Measurements from ENCODE around the gene PTPRZ1.

PTPRZ1 gene

DNA sequence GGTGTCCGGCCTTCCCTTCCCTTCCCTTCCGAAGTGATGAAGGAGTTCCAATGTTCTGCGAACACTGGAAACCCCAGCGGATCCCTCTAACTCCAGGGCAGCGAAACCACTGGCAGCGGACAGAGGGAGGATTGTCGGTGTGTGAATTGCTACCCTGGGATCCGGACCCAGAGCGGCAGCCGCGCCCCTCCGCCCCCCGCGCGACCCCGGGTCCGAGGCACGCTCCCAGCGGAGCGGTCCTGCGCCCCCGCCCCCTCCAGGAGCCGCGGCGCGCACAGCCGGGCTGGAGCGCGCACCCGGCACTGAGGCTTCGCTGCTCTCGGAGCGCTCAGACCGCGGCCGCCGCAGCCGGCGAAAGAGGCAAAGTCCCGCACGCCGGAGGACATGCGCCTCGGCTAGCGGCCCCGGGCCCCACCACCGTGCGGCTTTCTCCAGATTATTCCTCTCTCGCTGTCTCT lies at the start of gene PTPRZ1:
PTPRZ1 (plus strand) TSS at position 331 of the 458 bp plus-strand sequence. CDS start 339 bp downstream, outside the sequence.
- in situ Hi-C loops (cut with HindIII; ENCODE audit: low sequenced_read_pairs), result no loop called here

DNA sequence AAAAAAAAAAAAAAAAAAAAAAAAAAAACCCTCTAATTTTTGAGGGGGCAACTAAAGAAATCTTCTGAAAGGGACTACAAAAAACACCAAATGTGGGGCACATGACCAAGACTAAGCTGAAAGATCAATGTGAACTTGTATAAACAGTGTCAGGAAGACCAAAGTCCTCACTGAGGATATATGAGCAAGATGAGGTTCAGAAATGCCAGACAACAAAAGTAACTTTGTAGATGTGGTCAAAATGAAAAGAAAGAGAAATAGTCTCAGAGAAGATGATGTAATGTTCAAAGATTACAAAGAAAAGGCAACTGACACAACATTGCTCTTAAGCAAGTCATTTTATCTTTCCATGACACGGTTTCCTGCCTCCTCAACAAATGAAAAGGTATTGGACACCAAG lies 48.7 kb upstream of the PTPRZ1 start:
- in situ Hi-C loops (cut with HindIII; ENCODE audit: low sequenced_read_pairs), result no loop called here

DNA sequence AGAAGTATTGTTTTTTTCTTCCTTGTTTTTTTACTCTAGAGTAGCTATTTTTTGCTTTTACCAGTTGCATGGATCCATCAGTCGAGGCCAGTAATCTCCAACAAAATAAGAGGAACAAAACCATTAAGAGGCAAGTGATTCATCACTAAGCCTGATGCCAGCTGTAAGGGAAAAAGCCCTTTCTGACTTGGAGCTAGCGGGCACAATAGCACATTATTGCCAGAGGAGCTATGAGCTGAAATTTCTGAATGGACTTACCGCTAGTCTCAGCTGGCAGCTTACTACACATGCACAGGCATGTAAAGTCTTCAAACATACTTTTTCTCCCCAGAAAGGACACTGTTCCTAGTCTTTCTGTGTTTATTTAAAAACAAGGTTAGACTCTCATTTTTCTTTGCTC lies 41.6 kb upstream of the PTPRZ1 start:
- in situ Hi-C loops (cut with HindIII; ENCODE audit: low sequenced_read_pairs), result no loop called here

DNA sequence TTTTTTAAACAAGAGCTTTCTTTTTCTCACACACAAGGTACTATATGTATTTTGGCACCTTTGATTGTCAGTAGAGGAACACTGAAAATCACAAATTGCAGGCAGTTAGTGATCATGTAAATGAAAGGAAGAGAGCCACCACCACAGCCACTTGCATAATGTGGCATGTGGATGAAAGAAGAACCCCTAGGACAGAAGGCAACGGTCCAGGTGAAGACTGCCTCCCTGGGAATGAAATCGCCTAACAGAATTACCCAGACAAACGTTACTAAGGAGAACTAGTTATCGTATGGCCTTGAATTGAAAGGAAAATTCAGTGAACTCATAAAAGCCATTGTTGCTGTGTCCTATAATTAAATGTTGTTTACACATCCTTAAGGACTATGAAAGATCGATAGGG lies 41.2 kb upstream of the PTPRZ1 start:
- in situ Hi-C loops (cut with HindIII; ENCODE audit: low sequenced_read_pairs), result no loop called here

DNA sequence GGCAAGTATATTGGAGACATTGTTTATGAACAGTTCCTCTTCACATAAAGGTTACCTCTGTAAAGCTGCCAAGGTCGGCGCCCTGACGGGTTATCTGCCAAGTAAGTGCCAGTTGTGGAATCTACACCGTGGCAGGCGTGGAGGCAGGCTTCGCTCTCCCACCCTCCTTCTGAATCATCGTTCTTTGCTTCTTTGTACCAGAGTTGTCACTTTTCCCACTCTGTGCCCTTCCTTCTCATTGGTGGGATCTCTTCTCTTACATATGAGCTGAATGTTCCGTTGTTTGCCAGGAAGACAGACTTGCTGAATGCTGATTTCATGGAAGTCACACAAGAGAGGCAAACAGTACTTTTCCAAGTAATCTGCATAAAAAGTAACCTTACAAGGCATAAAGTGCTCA lies 40.6 kb upstream of the PTPRZ1 start:
- in situ Hi-C loops (cut with HindIII; ENCODE audit: low sequenced_read_pairs), result no loop called here

DNA sequence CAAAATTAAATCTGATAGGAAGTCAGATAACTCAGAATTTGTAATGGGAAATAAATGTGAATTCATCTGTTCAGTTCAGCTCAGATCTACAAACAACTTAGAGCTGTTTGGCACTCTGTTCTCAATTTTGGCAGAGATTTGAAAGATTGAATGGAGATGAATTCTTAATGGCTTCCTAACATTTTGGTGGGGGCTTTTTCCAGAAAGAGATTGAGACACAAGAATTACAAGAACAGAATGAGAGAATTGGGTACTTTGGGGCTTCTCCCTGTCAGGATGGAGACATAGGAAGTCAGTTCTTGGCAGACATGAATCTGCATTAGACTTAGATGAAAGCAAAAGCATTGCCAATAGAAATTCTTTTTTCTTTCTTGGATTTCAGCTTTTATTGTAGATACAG lies 39.0 kb upstream of the PTPRZ1 start:
- in situ Hi-C loops (cut with HindIII; ENCODE audit: low sequenced_read_pairs), result no loop called here

DNA sequence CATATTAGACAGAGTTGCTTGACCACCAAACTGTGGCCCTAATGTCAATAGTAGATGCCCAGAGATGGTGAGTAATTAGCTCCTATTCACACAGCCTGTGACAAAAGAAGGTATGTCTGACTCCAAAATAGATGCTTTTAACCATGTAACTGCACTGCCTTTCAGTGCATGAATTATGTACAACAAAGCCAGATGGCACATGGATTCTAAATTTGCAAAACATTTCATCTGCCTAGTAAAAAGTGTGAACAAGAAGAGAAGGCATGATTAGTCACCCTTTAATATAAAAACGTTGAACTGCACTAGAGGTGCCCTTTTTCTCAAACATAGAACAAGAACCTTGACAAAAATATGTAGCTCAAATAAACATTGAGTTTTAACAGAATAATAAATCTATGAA lies 35.5 kb upstream of the PTPRZ1 start:
- in situ Hi-C loops (cut with HindIII; ENCODE audit: low sequenced_read_pairs), result no loop called here

DNA sequence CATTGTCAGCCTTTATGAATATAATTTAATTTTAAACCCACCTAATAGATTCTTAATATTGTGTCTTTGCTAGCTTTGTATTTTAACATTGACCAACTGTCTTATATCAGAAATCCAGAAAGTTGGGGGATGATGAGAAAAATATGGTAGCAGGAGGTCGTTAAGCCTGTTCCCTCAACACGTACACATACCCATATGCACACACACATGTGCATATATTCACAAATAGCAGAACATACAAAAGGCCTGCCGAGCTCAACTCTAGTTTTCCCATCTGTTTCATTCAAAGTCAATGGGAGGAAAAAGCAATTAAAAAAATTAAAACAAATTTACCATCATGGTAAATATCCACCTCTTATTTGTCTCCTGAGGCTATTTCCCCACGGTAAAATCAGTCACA lies 25.9 kb upstream of the PTPRZ1 start:
- in situ Hi-C loops (cut with HindIII; ENCODE audit: low sequenced_read_pairs), result no loop called here

DNA sequence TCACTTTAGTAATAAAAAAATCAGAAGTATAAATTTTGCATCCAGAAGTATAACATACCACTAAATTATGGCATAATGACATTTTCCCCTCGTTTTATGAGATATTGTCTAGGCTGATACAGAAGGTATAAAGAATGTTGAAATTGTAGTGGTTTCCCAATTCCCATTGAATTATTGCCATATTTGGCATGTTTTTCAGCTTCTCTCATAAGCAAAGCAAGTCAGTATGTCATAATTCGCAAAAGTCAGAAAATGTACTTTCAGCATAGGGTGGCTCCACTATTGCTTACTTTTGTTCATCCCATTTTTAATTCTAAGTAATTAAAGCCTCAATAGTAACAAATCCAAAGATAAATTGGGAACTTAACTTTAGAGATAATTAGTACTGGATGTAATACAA lies 19.7 kb upstream of the PTPRZ1 start:
- in situ Hi-C loops (cut with HindIII; ENCODE audit: low sequenced_read_pairs), result no loop called here

DNA sequence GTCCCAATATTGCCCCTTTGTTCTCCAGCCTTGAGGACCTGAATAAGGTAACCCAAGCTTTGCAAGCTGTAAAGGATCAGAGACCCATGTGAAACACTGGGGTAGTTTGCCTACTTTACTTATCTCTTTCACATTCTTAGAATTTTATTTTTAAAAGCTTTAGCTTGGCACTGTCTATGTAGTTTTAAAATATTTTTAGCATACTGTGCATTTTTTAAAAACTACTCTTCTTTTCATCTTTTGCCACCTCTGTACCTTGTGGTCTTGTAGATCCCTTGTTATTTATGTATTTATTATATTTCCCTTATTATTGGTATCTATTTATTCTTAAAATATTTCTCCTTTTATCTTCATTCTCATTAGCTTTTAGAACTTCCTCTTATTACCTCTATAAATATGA lies 12.0 kb upstream of the PTPRZ1 start:
- in situ Hi-C loops (cut with HindIII; ENCODE audit: low sequenced_read_pairs), result no loop called here

DNA sequence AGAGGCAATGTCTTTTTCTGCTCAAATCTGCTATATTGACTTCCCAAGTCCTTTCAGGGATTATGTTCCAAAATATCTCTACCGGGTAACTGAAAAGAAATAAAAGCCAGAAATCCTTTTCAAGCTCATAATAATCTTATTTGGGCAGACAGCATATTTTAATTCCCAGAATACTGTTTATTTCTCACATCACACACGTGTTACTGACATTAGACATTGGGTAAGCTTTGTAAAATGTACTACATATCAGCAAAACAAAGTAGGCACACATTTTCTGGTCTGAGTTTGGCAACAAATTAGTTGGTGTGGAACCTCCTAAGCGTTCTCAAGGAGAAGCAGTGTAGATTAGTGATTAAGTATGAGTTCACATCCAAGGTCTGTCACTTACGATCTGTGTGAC lies 10.4 kb upstream of the PTPRZ1 start:
- in situ Hi-C loops (cut with HindIII; ENCODE audit: low sequenced_read_pairs), result no loop called here

DNA sequence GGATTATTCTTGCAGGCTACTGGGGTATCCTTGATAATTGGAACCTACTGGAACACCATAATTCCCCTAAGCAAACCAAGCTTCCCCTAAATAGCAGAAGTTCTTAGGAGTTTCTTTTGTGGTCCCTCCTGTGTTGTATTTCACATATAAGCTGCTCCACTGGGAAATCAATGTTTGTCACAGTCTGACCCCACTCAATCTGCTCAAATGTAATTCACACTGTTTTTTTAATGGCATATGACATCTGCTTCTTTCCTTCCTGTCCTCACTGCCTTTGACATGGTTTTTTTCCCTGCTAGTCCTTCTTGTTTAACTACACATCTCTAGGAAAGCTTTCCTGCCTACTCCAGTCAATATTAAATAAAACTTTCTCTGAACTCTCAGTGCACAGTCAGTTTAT lies 1.8 kb upstream of the PTPRZ1 start:
- in situ Hi-C loops (cut with HindIII; ENCODE audit: low sequenced_read_pairs), result no loop called here

DNA sequence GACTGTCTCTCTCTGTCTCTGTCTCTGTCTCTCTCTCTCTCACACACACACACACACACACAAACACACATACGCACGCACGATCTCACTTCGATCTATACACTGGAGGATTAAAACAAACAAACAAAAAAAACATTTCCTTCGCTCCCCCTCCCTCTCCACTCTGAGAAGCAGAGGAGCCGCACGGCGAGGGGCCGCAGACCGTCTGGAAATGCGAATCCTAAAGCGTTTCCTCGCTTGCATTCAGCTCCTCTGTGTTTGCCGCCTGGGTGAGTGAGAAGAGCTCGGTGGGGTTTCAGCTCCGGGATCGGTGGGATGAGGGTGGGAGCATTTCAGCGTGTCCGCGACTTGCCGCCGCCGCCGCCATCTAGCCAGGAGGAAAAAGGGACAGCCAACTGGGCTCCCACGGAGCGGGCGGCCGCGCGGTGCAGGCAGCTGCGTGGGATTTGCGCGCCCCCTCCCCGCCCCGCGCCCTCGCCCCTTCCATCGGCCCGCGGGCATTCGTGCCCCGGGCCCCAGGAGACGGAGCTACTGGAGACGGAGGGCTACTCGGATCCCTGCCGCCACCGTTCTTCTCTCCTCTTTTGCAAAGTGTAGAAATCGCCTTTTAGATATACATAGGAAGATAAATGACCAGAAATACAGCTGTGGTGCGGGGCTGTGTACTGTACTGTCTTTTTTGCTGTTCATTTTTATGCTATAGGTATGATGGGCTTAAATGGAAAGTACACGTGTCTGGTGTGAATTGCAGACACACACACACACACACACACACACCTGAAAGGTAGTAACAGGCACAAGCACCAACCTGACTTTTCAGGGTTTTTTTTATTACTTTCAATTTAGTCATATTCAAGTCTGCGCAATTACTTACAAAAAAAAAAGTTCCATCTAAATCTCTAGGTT lies 581 bp downstream of the PTPRZ1 start:
- in situ Hi-C loops (cut with HindIII; ENCODE audit: low sequenced_read_pairs), result no loop called here

DNA sequence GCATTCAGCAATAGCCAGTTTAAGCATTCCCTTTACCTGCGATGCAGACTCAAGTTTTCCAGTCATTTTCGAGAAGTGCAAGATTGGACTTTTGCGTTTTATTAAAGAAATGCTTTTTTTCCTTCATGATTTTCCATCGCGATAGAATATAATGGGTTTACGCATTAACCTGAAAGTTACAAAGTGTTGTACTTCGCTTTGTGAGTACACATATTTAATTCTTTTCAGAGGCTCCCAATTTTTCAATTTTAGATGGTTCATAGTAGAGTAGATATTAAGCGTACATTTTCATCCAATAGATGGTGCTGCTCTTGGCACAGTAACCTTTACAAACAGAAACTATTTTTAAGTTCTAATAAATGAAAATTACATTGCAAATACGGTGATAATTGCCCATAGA lies 1.3 kb downstream of the PTPRZ1 start:
- in situ Hi-C loops (cut with HindIII; ENCODE audit: low sequenced_read_pairs), result no loop called here

DNA sequence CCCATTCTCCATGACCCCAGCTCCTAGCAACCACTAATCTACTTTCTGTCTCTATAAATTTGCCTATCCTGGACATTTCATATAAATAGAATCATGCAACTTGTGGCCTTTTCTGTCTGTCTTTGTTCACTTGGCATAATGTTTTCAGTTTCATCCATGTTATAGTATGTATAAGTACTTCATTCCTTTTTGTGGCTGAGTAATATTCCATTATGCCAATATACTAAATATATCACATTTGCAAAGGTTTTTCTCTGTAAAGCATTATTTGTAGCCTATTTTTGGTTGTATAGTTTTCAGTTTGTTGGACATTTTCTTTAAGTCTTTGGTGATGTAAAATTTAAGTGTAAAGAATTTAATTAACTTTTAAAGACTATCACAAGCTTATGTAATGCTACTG lies 2.2 kb downstream of the PTPRZ1 start:
- in situ Hi-C loops (cut with HindIII; ENCODE audit: low sequenced_read_pairs), result no loop called here

DNA sequence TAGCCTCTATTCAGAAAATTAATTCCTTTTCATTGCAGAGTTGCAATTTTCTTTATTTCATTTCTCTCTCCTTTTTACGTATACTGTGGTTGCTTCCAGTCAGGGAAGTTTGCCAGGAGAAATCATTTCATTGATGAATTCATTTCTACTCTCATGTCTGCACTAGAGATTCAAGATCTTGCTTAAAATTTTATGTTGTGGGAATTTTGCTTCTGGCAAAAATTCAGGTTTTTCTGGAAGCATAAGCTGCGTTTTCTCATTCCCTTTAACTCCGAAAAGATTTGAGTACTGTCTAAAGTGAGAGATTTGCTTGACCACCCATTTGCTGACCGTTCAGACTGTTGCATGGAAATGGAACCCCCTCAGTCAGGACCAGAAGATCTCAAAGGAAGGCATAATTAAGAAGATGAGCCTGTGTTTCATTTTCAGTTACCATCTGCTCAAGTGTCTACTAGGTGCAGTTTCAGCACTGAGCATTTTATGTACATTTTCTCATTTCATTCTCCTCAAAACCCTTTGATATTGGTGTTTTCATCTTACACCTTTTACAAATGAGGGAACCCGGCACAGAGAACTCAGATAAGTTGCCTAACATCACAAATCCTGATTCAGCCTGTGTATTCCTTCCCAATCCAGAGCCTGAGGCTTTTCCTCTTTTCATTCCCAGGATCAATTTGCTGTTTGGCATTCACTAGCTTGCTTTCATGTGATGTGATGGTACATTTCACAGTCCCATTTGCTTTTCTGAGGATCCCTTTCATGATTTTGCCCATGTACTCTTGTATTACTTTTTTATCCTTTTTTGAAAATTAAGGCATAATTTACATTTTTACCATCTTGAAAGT lies 3.9 kb downstream of the PTPRZ1 start:
- in situ Hi-C loops (cut with HindIII; ENCODE audit: low sequenced_read_pairs), result no loop called here

DNA sequence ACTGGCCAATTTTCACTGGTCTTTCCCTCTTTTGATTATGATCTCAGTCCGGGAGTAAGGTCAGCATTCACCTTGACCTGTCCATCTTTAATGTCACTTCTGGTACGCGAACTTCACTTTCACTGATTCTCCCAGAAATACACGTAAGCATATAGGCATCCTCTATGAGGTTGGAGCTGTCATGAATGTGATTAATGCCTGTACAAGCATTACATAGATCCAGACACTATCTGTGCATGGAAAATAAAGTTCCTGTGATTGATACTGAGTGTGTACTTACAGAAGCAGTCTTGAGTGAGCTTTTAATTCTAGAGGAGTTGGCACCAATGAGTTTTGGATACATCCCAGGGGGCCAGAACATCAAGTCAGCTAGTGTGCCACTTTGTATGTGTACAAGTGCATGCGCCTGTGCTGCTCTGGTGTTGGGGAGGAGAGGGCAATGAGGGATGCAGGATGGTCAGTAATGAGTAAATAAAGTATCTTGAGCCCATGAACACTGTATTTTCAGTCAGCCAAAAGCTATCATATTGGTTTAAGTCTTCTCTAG lies 6.0 kb downstream of the PTPRZ1 start:
- in situ Hi-C loops (cut with HindIII; ENCODE audit: low sequenced_read_pairs), result no loop called here

DNA sequence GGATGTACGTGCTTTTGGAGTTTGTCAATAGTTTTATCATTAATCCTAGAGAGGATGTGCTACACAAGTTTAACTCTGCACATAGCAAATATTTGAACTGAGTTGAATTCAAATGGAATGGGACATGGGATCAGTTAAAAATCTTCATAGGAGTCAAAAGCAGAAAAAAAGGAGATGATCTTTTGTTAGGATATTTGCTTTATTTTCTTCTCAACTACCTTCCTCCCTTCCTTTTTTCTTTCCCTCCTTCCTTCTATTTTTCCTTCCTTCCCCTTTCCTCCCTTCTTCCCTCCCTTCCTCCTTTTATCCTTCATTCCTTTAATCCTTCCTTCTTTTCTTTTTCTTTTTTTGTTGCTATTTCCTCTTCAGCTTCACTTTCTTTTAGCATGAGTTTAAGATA lies 6.6 kb downstream of the PTPRZ1 start:
- in situ Hi-C loops (cut with HindIII; ENCODE audit: low sequenced_read_pairs), result no loop called here

DNA sequence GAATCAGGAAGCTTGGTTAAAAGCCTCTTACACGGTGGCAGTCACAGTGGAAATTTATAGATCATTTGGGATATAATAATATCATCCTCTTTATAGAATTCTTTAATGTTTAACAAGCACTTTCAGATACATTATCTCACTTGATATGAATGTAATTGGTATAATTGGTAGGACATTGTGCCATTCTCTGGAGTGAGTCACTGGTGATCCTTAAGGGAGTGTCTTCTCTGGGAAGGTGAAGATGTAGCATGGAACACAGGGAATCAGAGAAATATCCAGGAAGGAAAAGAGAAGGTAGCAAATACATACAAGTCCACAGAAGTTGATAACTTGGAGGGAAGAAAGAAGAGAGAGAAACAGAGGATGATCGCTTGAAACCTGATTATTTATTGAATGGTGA lies 9.8 kb downstream of the PTPRZ1 start:
- in situ Hi-C loops (cut with HindIII; ENCODE audit: low sequenced_read_pairs), result loop anchor here (10.0 kb wide), 1 partner anchor 488 kb away; the partner anchor contains the start of gene FAM3C

DNA sequence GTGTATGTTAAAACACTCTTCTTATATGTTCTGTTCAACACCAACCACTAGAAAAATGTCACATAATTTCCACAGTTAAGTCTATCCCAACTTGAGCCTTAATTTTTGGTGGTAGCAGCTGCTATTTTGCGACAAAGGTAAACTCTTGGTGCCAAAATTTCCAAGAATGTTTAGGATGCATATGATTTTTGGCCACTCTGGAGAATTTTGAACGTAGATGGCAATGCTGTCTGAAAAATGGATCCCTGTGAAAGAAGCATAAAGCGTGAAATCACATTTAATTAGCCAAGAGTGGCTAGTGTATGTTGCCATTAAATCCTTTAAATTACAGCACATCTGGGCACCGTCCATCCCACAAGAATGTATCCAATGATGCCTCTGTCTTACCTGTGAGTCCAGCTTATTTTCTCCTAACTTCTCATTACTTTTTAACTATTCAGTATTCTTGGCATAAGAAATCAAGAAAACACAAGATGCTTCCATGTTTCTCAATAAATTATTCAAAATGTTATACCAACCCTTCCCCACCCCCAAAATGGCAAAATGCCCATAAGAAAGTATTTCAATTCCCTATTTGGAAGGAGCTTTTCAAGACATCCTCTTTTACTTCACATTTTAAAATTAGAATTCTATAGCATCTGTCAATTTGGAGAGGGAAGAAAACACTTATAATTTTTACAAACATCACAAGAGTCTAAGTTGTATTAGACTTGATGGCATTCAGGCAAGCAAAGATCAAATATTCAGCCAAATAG lies 12.4 kb downstream of the PTPRZ1 start:
- in situ Hi-C loops (cut with HindIII; ENCODE audit: low sequenced_read_pairs), result loop anchor here (10.0 kb wide), 1 partner anchor 491 kb away; the partner anchor contains the start of gene FAM3C

DNA sequence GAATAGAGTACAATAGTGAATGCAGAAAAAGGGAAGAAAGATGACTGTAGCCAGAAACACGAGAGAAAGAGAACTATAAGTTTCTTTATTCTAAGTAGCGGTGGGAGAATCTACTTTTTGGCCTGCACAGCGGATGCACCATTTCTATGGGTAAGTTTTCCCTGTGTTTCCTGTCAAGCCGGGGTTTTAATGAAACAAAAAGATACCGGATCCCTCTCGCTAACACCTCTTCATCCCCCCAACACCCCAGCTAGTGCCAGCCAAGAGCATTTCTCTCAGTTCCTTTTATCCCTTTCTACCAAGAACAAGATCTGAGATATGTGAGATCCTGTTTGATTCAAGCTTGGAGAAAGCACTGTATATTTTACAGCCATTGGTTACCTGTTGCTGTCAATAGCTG lies 14.7 kb downstream of the PTPRZ1 start:
- in situ Hi-C loops (cut with HindIII; ENCODE audit: low sequenced_read_pairs), result loop anchor here (10.0 kb wide), 1 partner anchor 493 kb away; the partner anchor contains the start of gene FAM3C
